Gastrocnemius medialis (tissue), 4 donors: ENCODE measurements around the gene TEP1. TPM values are rescaled to one million over a fixed set of nuclear protein-coding genes. Genes with fewer than 3 reads are reported as not detected.

ENCODE experiments used
- ATAC-seq, 2 donors: fragments of 150-250 bp; one replicate each; pipeline ENCODE4 v1.9.1; 2016
- DNase-seq, 2 donors: peaks; one replicate each; pipeline ENCODE4 v3.0.0-alpha.2; 2019
- H3K27ac ChIP-seq, 4 donors: fragments of 200-600 bp; sonication (generic); 1 replicate in 1 of 4; 2 replicates in 3 of 4; pipeline ENCODE4 v1.5.1; 2016 to 2018; ENCODE audit warnings: mild to moderate bottlenecking in 2 of 4, moderate library complexity in 1 of 4
- H3K27me3 ChIP-seq, 3 donors: fragments of 200-600 bp; sonication (generic) in 2 of 3; 1 replicate in 1 of 3; 2 replicates in 2 of 3; pipeline versions ENCODE4 v1.5.1 to v1.6.0; 2016 to 2019; ENCODE audit warnings: mild to moderate bottlenecking in 1 of 3, moderate library complexity in 1 of 3
- H3K36me3 ChIP-seq, 2 donors: fragments of 200-600 bp; sonication (generic) in 1 of 2; one replicate each; pipeline ENCODE4 v1.5.1; 2017 to 2018
- H3K4me1 ChIP-seq, 2 donors: fragments of 200-600 bp; sonication (generic) in 1 of 2; one replicate each; pipeline ENCODE4 v1.5.1; 2016 to 2017; ENCODE audit warnings: mild to moderate bottlenecking in 2 of 2
- H3K4me3 ChIP-seq, 4 donors: fragments of 200-600 bp; sonication (generic) in 3 of 4; 1 replicate in 1 of 4; 2 replicates in 3 of 4; pipeline ENCODE4 v1.5.1; 2016 to 2019; ENCODE audit warnings: mild to moderate bottlenecking in 2 of 4
- H3K9me3 ChIP-seq, 3 donors: fragments of 200-600 bp; sonication (generic) in 2 of 3; 1 replicate in 1 of 3; 2 replicates in 2 of 3; pipeline ENCODE4 v1.5.1; 2016 to 2019
- CTCF ChIP-seq, 5 experiments: fragments of 450-650 bp in 3 of 5; fragments of 200-600 bp in 2 of 5; sonication (generic) in 2 of 5; IDR thresholded peaks in 4 of 5; conservative IDR thresholded peaks in 1 of 5; 1 replicate in 4 of 5; 2 replicates in 1 of 5; pipeline ENCODE4 v1.5.1; 2016 to 2019; ENCODE audit warnings: antibody characterized with exemption in 5 of 5, mild to moderate bottlenecking in 3 of 5, moderate library complexity in 3 of 5
- POLR2A ChIP-seq, 2 donors: fragments of 450-650 bp; IDR thresholded peaks; one replicate each; pipeline ENCODE4 v1.6.1; 2017; ENCODE audit warnings: antibody characterized with exemption in 2 of 2, mild to moderate bottlenecking in 2 of 2, moderate library complexity in 2 of 2
- in situ Hi-C, 4 donors: fragments of 200-750 bp; cut with MboI; loops; one replicate each; pipeline versions ENCODE4 v1.15.0 to v1.8.0; 2017; ENCODE audit warnings: low sequenced_read_pairs in 4 of 4
- intact Hi-C: fragments of 100-400 bp; cut with DNase I; formaldehyde crosslinking; loops from one replicate; pipeline ENCODE4 v1.15.1; 2023; ENCODE audit warnings: low total_unique reads
- total RNA-seq, 4 donors: library from RNA; depleted of rRNA; stranded (reverse); fragments of >200 nt; gene quantifications; one replicate each; pipeline versions ENCODE4 v1.1.0 to v1.2.3, GENCODE V29; 2016

Gene TEP1
- total RNA-seq, 4 donors from 2014 or later, result 7.2 to 25.7 (median 12.0) TPM

DNA sequence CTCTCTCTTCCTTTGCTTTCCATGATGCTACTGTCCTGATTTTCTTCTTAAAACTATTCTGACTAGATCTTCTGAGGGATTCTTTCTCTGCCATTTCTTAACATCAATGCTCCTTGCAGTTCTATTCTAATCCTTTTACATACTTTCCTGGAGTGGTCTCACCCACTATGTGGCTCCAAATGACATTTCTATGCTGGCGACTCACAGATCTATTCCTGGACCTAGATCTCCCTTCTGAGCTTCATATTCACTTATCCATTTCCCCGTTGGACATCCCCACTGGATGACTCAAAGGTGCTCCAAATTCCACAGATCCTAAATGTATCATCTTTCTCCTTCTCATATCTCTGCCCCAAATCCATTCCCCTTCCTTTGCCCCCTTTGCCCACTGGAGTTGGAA is 4.1 kb downstream of the TEP1 start:
- in situ Hi-C loops, result loop anchor here in 2 of 4 donors (25.0 kb wide), 1 partner anchor 203 kb away; no protein-coding TSS in a partner anchor
- intact Hi-C loops, result no loop called here
- Histone ChIP-seq H3K9me3 (no peaks in the 10 kb centered on the region), H3K27me3 (no peaks in the 10 kb centered on the region), H3K4me3 (no peak overlapping the region), H3K36me3 (peaks cover 0 to 39% of the 10 kb centered on the region in 2 donors), H3K27ac (peak overlapping the region; percentile 4 to 66 (median 40)), H3K4me1 (peaks cover 24 to 32% of the 10 kb centered on the region in 2 donors)
- DNase-seq (peak in 1 of 2 donors; percentile 25), ATAC-seq (peak; percentile 8 to 64)
- no peak for TF ChIP-seq POLR2A (IDR thresholded peaks at IDR 0.05)
- TF ChIP-seq CTCF (IDR thresholded peaks at IDR 0.05 in 4 of 5, conservative IDR thresholded peaks at IDR 0.05 in 1 of 5), result no peak

DNA sequence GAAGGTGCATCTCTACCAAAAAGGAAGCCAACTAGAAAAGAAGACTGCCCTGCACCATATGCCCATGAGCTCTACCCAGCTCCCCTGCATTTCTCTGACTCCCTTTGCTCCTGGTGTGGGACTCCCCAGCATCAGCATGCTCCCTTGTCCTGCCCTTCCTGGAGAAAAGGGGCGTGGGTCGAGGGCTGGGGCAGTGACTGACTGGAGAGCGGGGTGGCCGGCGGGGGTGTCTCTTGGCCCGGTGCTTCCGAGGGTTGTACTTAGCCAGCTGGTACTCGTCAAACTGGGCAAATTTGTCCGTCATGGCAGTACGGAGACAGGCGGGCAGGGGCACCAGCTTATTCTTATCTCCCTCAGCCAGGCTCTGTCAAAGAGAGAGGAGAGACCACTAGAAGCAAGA is 9.8 kb downstream of the TEP1 start:
- no peak overlapping the region for H3K4me3 ChIP-seq
- no peaks in the 10 kb centered on the region for H3K27me3 ChIP-seq
- H3K36me3 ChIP-seq, result peaks cover 0 to 95% of the 10 kb centered on the region in 2 donors
- TF ChIP-seq POLR2A (IDR thresholded peaks at IDR 0.05) (no peak), CTCF (IDR thresholded peaks at IDR 0.05 in 4 of 5, conservative IDR thresholded peaks at IDR 0.05 in 1 of 5) (no peak)
- peaks cover 0 to 6% of the 10 kb centered on the region in 2 donors for H3K4me1 ChIP-seq
- H3K9me3 ChIP-seq, result no peaks in the 10 kb centered on the region
- ATAC-seq (no peak), DNase-seq (no peak)
- intact Hi-C loops, result no loop called here
- in situ Hi-C loops, result loop anchor here in 2 of 4 donors (25.0 kb wide), 1 partner anchor 209 kb away; no protein-coding TSS in a partner anchor
- no peak overlapping the region for H3K27ac ChIP-seq

DNA sequence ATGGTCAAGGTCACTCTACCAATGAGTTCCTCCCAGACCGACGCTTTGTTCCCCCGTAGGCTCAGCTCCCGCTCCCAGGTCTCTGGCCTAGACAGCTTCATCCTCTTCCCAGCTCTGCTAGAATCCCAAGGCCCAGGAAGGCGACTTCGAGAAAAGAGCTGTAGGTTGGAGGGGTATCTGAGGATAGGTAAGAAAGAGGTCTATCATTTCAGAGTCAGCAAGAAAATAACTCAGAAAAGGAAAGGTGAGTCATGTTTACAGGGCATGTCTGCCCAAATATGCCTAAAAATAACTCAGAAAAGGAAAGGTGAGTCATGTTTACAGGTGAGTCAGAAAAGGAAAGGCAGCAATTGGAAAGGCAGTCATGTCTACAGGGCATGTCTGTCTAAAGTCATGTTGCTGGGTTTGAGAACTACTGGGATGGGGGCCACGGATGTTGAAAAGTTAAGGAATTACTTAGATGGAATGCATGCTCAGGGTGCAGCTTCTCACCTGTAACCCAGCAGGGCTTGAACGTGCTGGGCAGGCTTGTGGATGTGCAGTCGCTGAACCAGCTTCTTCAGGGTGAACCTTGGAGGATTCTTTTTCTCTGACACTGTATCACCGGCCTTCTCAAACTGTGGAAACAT is 12.2 kb downstream of the TEP1 start:
- Histone ChIP-seq H3K4me1 (no peaks in the 10 kb centered on the region), H3K27me3 (no peaks in the 10 kb centered on the region), H3K4me3 (no peak overlapping the region), H3K27ac (no peak overlapping the region), H3K36me3 (peaks cover 4 to 97% of the 10 kb centered on the region in 2 donors), H3K9me3 (no peaks in the 10 kb centered on the region)
- intact Hi-C loops, result no loop called here
- in situ Hi-C loops, result loop anchor here in 2 of 4 donors (25.0 kb wide), 1 partner anchor 211 kb away; no protein-coding TSS in a partner anchor
- TF ChIP-seq CTCF (IDR thresholded peaks at IDR 0.05 in 4 of 5, conservative IDR thresholded peaks at IDR 0.05 in 1 of 5), result no peak
- no peak for TF ChIP-seq POLR2A (IDR thresholded peaks at IDR 0.05)
- ATAC-seq, result no peak
- no peak for DNase-seq

DNA sequence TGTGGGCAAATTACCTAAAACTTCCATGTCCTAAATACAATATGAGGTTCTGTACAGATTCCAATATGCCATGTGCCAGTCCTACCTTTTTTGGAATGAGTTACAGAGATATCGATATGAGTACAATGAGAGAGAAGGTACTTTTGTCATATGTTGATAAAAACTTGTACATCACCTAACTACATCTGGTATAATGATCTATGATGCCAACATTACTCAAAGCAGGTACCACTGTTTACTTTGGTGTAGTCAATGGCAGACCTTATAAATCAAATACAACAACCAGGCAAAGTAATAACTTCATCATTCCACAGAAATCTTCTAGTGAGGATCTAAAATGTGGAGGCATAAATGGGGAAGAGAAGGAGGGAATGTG is 12.7 kb downstream of the TEP1 start:
- Histone ChIP-seq H3K4me1 (no peaks in the 10 kb centered on the region), H3K36me3 (peaks cover 5 to 98% of the 10 kb centered on the region in 2 donors), H3K27ac (no peak overlapping the region), H3K27me3 (no peaks in the 10 kb centered on the region), H3K4me3 (no peak overlapping the region), H3K9me3 (no peaks in the 10 kb centered on the region)
- TF ChIP-seq POLR2A (IDR thresholded peaks at IDR 0.05), result no peak
- TF ChIP-seq CTCF (IDR thresholded peaks at IDR 0.05 in 4 of 5, conservative IDR thresholded peaks at IDR 0.05 in 1 of 5), result no peak
- intact Hi-C loops (no loop called here), in situ Hi-C loops (loop anchor here in 2 of 4 donors (25.0 kb wide), 1 partner anchor 212 kb away; no protein-coding TSS in a partner anchor)
- ATAC-seq (no peak), DNase-seq (no peak)
